Central memory CD8-positive, alpha-beta T cell (primary cell): ENCODE measurements around the gene C1D.
"Not testable (repeated sequence)": the region's sequence is repeated elsewhere in the genome, so short reads cannot be mapped to it uniquely, and the experiment has no call there.

Source experiments
- ATAC-seq: fragments of 150-1000 bp; cut with Tn5 transposase; replicated peaks from 2 replicates; pipeline ENCODE4 v1.10.0; 2022; ENCODE audit warnings: mild to moderate bottlenecking, moderate FRiP score, moderate number of reproducible peaks; ENCODE audit not compliant: poor library complexity, severe bottlenecking; ENCODE audit errors: extremely low read depth
- DNase-seq, 2 donors: peaks; one replicate each; pipeline ENCODE4 v3.0.0; 2021; ENCODE audit warnings: low spot score in 2 of 2
- H3K27ac Mint-ChIP-seq: one replicate; pipeline ENCODE4 v1.8.0; 2022; ENCODE audit warnings: low read depth, mild to moderate bottlenecking, moderate library complexity, mixed read lengths
- H3K27me3 Mint-ChIP-seq: one replicate; pipeline ENCODE4 v1.8.0; 2022; ENCODE audit warnings: mixed read lengths
- H3K36me3 Mint-ChIP-seq: one replicate; pipeline ENCODE4 v1.8.0; 2022; ENCODE audit warnings: mild to moderate bottlenecking, moderate library complexity, mixed read lengths; ENCODE audit not compliant: insufficient read depth
- H3K4me1 Mint-ChIP-seq: one replicate; pipeline ENCODE4 v1.8.0; 2022; ENCODE audit warnings: mixed read lengths
- H3K4me3 Mint-ChIP-seq: one replicate; pipeline ENCODE4 v1.8.0; 2022; ENCODE audit warnings: mild to moderate bottlenecking, moderate library complexity, mixed read lengths
- H3K9me3 Mint-ChIP-seq: one replicate; pipeline ENCODE4 v1.8.0; 2022; ENCODE audit warnings: mixed read lengths

The C1D gene

DNA sequence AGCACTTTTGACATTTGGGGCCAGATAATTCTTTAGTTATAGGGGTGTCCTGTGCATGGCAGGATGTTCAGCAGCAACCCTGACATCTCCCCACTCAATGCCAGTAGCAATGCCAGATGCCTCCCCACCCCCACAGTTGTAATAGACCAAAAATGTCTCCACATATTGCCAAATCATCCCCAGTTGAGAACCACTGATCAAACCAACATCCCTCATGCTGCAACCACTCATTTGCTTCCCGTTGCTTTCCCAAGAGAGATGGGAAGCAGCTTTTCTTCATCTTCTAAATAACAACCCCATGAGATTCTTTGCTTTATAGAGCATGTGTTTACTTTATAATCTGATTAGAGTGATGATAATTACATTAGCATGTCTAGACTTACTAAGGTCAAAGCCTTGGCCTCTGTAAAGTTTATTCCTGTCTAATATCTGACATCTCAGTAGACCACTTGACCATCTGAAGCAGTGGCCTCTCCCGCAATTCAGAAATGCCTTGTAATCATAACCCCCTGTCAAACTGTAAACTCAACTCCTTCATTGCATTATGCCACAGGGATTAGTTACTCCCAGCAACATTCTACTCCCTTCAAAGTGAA is 28.7 kb upstream of the C1D start:
- Mint-ChIP-seq H3K27ac (no peak overlapping the region), H3K36me3 (no peaks in the 10 kb centered on the region), H3K27me3 (peaks cover 8% of the 10 kb centered on the region), H3K4me3 (no peak overlapping the region), H3K4me1 (no peaks in the 10 kb centered on the region), H3K9me3 (no peaks in the 10 kb centered on the region)
- DNase-seq: no peak
- no peak for ATAC-seq

DNA sequence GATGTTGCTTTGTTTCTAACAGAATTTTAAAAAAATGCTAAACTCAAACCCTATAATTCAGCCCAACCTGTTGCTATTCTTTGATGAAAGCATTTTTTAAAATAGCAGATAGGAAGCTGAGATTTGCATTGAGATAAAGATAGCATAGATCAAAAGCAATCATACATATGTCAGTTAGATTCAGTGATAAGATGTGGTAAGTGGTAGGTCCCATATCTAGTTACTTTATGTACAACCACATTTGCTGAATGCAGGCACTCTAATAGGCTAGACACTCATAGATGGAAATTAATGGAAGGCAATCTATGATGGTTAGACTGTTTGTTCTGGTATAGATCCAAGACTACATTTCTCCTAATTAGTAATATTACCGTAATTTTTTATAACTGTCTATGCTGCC is 27.2 kb upstream of the C1D start:
- H3K27me3 Mint-ChIP-seq: no peaks in the 10 kb centered on the region
- ATAC-seq (peak; percentile 36), DNase-seq (no peak)
- no peaks in the 10 kb centered on the region for H3K36me3 Mint-ChIP-seq
- no peak overlapping the region for H3K4me3 Mint-ChIP-seq
- H3K4me1 Mint-ChIP-seq: no peaks in the 10 kb centered on the region
- H3K27ac Mint-ChIP-seq: no peak overlapping the region
- H3K9me3 Mint-ChIP-seq: no peaks in the 10 kb centered on the region

DNA sequence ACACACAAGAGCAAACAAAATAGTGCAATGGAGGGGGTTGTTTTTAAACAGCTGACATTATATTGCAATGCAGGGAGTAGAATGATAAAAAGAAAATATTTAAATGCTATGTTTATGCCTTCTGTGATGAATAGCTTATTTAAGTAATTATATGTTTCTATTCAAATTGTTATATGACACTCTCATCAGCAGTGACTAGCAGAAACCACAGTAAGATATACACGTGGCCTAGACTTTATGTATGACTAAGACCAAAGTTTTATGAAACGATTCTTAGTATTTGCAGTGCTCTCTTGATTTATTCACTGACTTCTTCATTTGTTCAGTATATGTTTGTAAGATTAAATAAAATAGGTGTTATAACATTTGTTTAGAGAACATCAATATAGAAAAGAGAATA is 26.1 kb upstream of the C1D start:
- H3K27ac Mint-ChIP-seq: no peak overlapping the region
- no peaks in the 10 kb centered on the region for H3K27me3 Mint-ChIP-seq
- no peaks in the 10 kb centered on the region for H3K9me3 Mint-ChIP-seq
- no peaks in the 10 kb centered on the region for H3K4me1 Mint-ChIP-seq
- no peak for ATAC-seq
- no peak for DNase-seq
- H3K36me3 Mint-ChIP-seq: no peaks in the 10 kb centered on the region
- no peak overlapping the region for H3K4me3 Mint-ChIP-seq

DNA sequence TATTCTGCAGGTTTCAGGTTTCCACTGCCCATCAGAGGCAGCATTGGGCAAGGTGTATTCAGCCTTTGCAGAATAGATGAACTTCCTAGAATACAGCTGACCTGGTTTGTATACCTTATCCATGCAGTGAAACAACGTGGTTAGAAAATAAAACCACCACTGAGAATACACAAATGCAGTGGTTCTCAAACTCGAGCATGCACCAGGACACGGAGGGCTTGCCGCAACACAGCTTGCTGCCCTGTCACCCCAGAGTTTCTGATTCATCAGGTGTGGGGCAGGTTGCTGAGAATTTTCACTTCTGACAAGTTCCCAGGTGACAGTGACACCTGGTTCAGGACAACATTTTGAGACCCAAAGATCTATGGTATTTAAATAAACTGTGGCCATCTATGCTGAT is 23.4 kb upstream of the C1D start:
- no peaks in the 10 kb centered on the region for H3K9me3 Mint-ChIP-seq
- no peak for DNase-seq
- no peak overlapping the region for H3K4me3 Mint-ChIP-seq
- H3K4me1 Mint-ChIP-seq: no peaks in the 10 kb centered on the region
- ATAC-seq: no peak
- no peaks in the 10 kb centered on the region for H3K36me3 Mint-ChIP-seq
- H3K27me3 Mint-ChIP-seq: peaks cover 3% of the 10 kb centered on the region
- H3K27ac Mint-ChIP-seq: no peak overlapping the region

DNA sequence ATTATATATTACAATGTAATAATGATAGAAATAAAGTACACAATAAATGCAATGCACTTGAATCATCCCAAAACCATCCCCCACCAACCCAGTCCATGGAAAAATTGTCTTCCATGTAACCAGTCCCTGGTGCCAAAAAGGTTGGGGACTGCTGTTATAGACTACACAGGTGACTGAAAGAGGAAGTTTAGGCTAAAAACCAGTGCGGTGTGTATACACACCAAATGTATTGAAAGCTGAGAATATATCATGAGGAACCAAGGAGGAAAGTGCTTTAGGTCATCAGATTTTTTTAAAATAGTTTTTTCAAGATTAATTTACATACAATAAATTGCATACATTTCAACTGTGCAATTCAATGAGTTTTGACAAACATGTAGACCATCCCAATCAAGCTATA is 20.5 kb upstream of the C1D start:
- no peak overlapping the region for H3K4me3 Mint-ChIP-seq
- H3K4me1 Mint-ChIP-seq: no peaks in the 10 kb centered on the region
- no peaks in the 10 kb centered on the region for H3K36me3 Mint-ChIP-seq
- DNase-seq (no peak), ATAC-seq (no peak)
- peaks cover 9% of the 10 kb centered on the region for H3K27me3 Mint-ChIP-seq
- H3K27ac Mint-ChIP-seq: no peak overlapping the region
- H3K9me3 Mint-ChIP-seq: no peaks in the 10 kb centered on the region

DNA sequence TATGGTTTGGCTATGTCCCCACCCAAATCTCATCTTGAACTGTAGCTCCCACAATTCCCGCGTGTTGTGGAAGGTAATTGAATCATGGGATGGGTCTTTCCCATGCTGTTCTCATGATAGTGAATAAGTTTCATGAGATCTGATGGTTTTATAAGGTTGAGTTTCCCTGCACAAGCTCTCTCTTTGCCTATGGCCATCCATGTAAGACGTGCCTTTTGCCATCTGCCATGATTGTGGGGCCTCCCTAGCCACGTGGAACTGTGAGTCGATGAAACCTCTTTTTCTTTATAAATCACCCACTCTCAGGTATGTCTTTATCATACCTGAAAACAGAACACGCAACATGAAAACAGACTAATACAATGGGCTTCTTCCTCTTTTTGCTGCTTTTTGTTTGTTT is 11.2 kb upstream of the C1D start:
- H3K4me1 Mint-ChIP-seq: no peaks in the 10 kb centered on the region
- no peak overlapping the region for H3K4me3 Mint-ChIP-seq
- H3K36me3 Mint-ChIP-seq: no peaks in the 10 kb centered on the region
- no peak for ATAC-seq
- H3K27me3 Mint-ChIP-seq: peaks cover 26% of the 10 kb centered on the region
- no peak for DNase-seq
- H3K27ac Mint-ChIP-seq: no peak overlapping the region
- peaks cover 6% of the 10 kb centered on the region for H3K9me3 Mint-ChIP-seq

DNA sequence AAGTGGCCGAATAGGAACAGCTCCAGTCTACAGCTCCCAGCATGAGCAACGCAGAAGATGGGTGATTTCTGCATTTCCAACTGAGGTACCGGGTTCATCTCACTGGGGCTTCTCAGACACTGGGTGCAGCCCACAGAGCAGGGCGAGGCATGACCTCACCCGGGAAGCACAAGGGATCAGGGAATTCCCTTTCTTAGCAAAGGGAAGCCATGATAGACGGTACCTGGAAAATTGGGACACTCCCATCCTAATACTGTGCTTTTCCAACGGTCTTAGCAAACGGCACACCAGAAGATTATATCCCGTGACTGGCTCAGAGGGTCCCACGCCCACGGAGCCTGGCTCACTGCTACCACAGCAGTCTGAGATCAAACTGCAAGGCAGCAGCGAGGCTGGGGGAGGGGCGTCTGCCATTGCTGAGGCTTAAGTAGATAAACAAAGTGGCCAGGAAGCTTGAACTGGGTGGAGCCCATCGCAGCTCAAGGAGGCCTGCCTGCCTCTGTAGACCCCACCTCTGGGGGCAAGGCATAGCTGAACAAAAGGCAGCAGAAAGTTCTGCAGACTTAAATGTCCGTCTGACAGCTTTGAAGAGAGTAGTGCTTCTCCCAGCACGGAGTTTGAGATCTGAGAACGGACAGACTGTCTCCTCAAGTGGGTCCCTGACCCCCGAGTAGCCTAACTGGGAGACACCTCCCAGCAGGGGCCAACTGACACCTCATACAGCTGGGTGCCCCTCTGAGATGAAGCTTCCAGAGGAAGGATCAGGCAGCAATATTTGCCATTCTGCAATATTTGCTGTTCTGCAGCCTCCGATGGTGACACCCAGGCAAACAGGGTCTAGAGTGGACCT is 1.2 kb upstream of the C1D start:
- not testable (repeated sequence) for H3K4me3 Mint-ChIP-seq, H3K9me3 Mint-ChIP-seq, DNase-seq, H3K27ac Mint-ChIP-seq, ATAC-seq
- Mint-ChIP-seq H3K36me3 (peaks cover 11% of the 10 kb centered on the region), H3K4me1 (peaks cover 20% of the 10 kb centered on the region), H3K27me3 (peaks cover 38% of the 10 kb centered on the region)

DNA sequence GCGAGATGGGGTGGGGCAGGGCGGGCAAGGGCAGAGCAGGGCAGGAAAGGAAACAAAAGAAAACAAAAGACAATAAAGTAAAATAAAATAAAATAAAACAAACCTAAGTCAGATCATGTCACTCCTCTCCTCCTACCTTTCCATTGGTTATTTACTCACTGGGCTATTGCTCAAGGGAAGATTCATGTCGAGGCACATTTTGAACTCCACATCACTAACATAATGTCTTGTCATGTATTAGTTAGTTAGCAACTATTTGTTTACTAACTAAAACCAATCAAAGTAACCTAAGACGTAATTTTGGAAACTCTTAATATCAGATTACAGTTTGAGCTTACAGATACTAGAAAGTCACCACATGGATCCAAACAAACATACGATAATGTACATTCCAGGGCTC is 2.2 kb downstream of the C1D start:
- Mint-ChIP-seq H3K36me3 (peaks cover 11% of the 10 kb centered on the region), H3K4me1 (peaks cover 36% of the 10 kb centered on the region), H3K27me3 (peaks cover 6% of the 10 kb centered on the region), H3K27ac (no peak overlapping the region), H3K4me3 (no peak overlapping the region), H3K9me3 (no peaks in the 10 kb centered on the region)
- no peak for ATAC-seq
- no peak for DNase-seq

DNA sequence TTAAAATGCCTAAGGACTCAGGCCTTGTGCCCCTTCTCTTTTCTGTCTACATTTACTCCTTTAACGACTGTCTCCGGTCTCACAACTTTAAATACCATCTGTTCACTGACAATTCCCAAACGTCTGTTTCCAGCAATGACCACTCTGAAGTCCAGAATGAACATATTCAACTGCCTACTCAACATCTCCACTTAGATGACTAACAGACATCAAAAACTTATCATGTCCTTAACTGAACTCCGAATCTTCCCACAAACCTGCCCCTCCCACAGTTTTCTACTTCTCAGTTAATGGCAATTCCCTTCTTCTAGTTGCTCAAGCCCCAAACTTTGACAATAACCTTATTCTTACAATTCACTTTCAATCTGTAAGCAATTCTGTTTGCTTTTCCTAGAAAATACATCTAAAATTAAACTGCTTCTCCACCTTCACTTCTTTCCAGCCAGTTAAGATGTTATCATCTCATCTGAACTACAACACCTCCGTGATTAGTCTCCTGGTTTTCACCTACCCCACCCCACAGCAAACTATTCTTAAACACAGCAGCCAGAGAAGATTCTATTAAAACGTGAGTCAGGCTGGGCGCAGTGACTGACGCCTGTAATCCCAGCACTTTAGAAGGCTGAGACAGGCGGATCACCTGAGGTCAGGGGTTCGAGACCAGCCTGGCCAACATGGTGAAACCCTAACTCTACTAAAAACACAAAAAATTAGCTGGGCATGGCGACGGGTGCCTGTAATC is 2.8 kb downstream of the C1D start:
- DNase-seq (no peak), ATAC-seq (no peak)
- Mint-ChIP-seq H3K27ac (no peak overlapping the region), H3K36me3 (peaks cover 11% of the 10 kb centered on the region), H3K4me1 (peaks cover 42% of the 10 kb centered on the region), H3K27me3 (peaks cover 5% of the 10 kb centered on the region), H3K4me3 (peak overlapping the region; percentile 1), H3K9me3 (no peaks in the 10 kb centered on the region)

DNA sequence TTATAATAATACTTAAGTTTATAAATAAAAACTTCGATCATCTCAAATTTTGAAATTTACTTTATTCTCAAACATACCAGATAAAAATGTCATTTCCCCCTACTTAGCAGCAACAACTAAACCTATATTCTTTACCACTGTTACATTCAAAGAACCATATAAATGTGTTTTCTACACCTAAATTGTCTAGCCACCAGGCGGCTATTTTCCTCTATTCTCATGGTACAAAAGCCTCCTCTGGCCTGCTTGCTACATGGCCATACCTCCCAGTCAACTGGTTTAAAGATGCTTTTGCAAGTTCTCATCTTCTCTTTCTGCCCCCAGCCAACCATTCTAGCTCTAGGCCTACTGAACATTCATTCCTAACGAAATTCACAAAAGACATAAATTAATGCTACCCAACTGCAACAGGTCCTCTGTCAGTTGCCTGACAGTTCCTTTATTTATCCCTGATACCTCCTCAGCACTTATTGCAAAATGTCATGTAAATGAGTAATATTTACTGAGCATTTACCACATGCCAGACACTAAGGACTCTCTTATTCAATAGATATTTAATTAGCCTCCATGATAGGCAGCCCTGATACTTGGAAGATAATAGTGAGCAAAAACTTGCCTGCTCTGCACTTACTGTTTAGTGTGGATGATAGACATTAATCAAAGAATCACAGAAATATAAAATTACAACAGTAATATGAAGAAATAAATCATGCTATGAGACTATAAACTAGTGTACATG is 5.0 kb downstream of the C1D start:
- peaks cover 14% of the 10 kb centered on the region for H3K36me3 Mint-ChIP-seq
- H3K27ac Mint-ChIP-seq: no peak overlapping the region
- no peaks in the 10 kb centered on the region for H3K27me3 Mint-ChIP-seq
- peaks cover 59% of the 10 kb centered on the region for H3K4me1 Mint-ChIP-seq
- no peaks in the 10 kb centered on the region for H3K9me3 Mint-ChIP-seq
- no peak for DNase-seq
- no peak overlapping the region for H3K4me3 Mint-ChIP-seq
- no peak for ATAC-seq

DNA sequence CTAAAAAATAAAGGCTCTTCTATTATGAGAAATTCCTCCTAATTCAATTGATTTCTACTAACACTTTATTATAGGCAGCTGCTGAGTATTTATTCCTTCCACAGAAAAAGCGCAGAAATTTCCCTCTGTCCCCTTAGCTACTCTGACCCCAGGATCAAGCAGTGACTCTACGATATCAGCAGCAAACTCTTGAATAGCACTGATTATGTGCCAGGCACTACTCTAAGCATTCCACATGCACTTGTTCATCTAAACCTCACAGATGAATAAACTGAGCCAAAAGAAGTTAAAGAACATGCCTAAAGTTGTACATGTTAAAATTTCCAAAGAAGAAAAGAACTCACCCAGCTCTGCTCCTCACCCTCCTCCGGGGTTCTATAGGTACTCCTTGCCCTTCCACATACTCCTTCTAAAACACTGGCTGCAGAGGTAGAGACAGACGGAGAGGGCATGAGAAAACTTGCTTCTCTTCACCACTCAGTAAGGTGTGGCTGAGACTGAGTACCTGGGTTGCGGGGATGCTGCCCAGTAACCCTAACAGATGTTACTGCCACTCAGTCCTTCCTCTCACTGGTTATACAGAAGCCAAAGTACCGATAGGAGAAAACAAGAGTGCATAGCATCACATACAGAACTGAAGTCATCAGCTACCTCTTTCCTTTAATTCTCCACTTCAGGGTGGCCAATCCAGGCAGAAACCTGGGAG is 9.9 kb downstream of the C1D start:
- DNase-seq (no peak), ATAC-seq (no peak)
- Mint-ChIP-seq H3K4me1 (peaks cover 58% of the 10 kb centered on the region), H3K4me3 (no peak overlapping the region), H3K9me3 (no peaks in the 10 kb centered on the region), H3K27ac (peak overlapping the region; percentile 7), H3K36me3 (peaks cover 13% of the 10 kb centered on the region), H3K27me3 (no peaks in the 10 kb centered on the region)

DNA sequence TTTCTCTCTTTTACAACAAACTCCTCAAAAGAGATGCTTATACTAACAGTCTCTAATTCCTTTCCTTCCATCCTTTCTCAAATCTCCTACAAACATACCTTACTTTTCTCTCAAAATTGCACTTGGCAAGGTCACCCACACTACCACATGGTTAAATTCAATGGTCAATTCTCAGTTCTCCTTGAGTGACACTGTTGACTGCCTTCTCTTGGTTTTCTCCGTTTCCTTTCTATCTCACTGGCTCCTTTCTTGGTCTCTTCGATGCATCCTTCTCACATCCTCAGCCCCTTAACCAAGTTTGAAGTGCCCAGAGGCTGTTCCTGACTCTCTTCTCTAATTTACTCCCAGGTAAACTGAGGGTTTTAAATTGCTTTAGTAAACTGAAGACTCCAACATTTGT is 12.5 kb downstream of the C1D start:
- Mint-ChIP-seq H3K9me3 (no peaks in the 10 kb centered on the region), H3K27me3 (no peaks in the 10 kb centered on the region), H3K4me3 (no peak overlapping the region), H3K4me1 (peaks cover 50% of the 10 kb centered on the region), H3K27ac (peak overlapping the region; percentile 15), H3K36me3 (peaks cover 21% of the 10 kb centered on the region)
- DNase-seq (no peak), ATAC-seq (no peak)
